ENCODE data around the gene YBX2.

YBX2 gene

DNA sequence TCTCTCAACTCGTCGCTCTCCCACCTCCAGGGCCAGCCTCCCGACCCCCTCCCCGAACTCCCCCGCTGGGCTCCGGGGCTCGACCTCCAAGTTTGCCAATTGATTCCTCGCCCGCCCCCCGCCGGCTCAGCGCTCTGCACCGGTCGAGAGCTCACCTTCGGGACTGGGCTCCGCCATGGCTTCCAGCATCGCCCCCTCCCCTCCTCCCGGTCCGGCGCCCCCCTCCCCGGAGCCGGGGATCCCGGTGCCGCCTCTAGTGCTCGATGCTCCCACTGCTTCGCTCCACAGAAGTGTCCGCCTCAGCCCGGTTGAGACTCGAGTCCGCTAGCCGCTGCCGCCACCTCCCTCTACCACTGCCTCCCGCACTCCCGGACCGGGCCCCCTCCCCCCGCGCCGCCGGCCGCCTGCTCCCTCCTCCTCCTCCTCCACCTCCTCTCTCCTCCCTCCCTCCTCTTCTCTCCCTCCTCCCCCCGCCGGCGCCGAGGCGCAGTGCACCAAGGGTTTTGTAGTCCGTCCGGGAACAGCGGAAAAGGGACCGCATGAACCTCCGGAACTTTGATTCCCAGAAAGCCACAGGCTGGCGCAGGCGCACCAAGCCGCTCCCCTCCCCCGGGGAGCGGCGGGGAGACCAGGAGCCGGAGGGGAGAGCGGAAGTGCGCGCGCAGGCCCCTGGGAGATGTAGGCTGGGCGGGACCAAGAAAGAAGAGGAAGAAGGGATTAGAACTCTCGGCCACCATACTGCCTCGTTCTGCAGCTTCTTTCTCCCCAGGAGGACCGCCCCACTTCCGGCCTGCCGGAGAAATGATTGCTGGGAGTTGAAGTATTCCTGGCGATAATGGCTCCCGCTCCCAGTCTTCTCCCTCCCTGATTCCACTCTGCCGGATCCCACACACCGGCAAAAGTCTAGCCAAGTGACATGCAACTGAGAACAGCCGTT lies 55.1 kb downstream of the YBX2 start, which contains the start of gene PHF23:
TSS of gene PHF23 (minus strand) at position 367 of the 937 bp plus-strand sequence. CDS start at position 189, 178 bp downstream.
- DNase-seq, result peak; percentile 98 to 100 (median 99)
- intact Hi-C loops (cut with DNase I), result loop anchor here (1.0 kb wide), 1 partner anchor 12 kb away; the partner anchor contains the start of gene CTDNEP1

DNA sequence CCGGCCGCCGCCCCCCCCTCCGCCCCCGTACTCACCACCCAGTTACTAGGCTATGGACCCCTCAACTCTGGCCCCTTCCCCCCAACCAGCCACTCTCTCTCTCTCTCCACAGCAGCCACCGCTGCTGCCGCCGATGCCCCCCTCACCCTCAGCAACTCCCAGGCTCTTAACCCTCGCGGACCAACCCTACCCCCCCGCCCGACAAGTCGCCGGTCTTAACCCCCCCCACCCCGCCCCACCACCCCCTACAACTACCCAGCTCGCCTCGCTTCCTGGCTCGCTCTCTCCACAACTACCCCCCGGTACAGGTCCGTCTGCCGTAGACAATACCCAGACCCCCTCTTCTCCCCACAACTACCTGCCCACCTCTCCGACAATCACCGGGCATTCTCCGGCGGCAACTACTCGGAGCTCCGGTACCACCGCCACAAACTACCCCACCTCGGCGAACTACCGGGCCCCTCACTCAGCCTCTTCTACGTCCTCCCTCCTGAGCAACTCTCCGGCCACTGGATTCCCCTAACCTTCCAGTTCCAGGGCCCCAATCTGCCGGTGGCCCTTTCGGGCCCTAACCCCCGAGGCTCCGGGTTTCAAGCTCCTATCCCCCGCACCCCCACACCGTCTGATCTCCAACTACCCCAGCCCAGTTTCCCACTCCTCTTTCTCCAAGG lies 55.9 kb downstream of the YBX2 start:
- peak in 3 of 42 donors; percentile 24 to 47 (median 24) for DNase-seq
- intact Hi-C loops (cut with DNase I), result loop anchor here (1.0 kb wide), 1 partner anchor 13 kb away; the partner anchor contains the start of gene CTDNEP1
